Suppressor macrophage (primary cell): ENCODE measurements around the gene PSEN2.
"Not testable (repeated sequence)": the region's sequence is repeated elsewhere in the genome, so short reads cannot be mapped to it uniquely, and the experiment has no call there.

Source experiments
- DNase-seq, 4 experiments: peaks; one replicate each; pipeline ENCODE4 v3.0.0-alpha.2; 2020 to 2022

PSEN2 gene

DNA sequence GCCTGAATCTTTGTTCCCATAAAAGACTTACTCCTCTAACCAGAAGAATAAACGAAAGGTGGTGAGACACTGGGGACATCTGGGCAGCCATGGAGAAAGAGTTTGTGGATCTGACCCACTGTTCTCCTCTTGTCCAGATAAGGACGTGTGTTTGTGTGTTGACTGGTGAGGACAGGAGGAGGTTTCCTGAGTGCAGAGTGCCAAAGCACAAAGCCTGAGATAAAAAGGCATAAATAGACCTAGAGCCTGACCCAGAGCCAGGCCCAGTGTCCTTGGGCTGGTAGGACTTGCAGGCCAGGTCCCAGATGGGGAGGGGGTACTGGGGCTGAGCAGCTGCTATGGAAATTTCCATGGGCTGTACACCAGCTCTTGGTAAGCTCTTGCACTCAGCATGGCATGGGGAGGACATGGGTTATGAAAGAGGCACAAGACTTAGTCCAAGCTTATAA lies 50.1 kb downstream of the PSEN2 start:
- DNase-seq, result no peak

DNA sequence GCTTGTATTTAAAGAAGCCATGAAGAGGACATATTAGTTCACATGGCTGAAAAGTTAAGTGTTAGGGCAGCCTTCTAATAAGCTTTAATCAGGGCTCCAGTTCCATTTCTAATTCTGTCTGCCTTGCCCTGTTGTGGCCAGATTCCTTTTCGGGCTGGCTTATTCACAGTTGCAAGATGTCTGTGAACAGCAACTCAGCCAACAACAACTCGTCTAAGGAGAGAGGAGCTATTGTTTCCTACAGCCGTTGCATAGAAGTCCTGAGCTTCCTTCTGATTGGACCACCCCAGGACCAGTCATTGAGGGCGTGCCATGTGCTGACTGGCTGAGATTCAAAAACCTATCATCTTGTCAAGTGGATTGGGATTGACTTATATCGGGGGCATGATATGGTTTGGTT lies 51.1 kb downstream of the PSEN2 start:
- DNase-seq, result no peak

DNA sequence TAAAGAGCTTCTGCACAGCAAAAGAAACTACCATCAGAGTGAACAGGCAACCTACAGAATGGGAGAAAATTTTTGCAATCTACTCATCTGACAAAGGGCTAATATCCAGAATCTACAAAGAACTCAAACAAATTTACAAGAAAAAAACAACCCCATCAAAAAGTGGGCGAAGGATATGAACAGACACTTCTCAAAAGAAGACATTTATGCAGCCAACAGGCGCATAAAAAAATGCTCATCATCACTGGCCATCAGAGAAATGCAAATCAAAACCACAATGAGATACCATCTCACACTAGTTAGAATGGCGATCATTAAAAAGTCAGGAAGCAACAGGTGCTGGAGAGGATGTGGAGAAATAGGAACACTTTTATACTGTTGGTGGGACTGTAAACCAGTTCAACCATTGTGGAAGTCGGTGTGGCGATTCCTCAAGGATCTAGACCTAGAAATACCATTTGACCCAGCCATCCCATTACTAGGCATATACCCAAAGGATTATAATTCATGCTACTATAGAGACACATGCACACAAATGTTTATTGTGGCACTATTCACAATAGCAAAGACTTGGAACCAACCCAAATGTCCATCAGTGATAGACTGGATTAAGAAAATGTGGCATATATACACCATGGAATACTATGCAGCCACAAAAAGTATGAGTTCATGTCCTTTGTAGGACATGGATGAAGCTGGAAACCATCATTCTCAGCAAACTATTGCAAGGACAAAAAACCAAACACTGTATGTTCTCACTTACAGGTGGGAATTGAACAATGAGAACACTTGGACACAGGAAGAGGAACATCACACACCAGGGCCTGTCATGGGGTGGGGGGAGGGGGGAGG lies 59.1 kb downstream of the PSEN2 start:
- DNase-seq, result not testable (repeated sequence)

DNA sequence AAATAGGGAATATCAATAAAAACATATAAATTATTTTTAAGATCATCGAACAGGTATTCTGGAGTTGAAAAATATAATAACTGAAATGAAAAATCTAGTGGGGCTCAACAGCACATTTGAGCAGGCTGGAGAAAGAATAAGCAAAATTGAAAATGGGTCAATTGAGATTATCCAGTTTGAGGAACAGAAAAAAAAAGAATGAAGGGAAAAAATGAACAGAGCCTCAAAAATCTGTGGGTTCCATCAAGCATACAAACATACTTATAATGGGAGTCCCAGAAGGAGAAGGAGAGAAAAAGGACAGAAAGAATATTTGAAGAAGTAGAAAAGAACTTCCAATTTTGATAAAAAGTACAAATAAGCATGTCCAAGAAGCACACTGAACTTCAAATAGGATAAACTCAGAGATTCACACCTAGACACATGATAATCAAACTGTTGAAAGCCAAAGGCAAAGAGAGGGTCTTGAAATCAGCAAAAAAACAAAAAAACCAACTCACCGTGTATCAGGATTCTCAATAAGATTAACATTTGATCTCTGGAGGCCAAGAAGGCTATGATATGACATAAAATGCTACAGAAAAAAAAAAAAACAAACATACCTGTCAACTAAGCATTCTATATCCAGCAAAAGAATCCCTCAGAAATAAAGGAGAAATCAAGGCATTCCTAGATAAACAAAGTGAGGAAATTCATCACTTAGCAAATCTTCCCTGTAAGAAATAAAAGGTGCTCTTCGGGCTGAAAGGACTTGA lies 64.2 kb downstream of the PSEN2 start:
- no peak for DNase-seq

DNA sequence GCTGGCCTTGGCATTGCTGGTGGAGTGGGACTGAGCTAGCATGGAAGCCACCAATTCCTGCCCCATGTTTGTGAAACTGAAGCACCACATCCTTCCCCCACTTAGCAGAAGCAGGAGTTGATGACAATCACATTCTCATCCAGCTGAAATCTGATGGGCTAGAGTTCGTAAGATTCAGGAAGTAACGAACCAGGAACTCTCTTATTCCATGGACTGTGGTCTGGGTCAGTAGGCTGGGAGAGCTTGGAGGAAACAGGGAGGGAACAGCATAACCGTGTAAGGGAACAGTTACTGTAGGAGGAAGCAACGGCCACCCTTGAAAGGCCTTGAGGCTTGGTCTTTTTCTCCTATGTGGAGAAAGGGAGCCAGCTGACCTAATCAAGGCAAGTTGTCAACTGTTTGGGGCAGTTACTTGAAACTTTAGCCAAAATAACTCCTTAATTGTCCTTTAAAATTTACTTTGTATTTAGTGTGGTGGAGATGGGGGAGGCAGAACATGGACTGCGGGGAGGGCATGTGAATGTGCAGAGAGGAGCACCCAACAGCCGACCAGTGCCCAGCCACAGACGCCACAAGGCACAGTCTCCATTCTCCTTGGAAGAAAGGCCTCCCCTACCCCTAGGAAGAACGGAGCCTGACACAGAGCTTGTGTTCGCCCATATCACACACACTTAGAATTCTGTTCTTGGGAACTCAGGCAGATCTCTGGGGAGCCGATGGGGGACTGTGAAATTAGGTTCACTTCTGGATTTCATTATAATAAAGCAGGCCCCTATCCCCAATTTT lies 67.7 kb downstream of the PSEN2 start:
- DNase-seq, result peak; percentile 81 to 92 (median 88)

DNA sequence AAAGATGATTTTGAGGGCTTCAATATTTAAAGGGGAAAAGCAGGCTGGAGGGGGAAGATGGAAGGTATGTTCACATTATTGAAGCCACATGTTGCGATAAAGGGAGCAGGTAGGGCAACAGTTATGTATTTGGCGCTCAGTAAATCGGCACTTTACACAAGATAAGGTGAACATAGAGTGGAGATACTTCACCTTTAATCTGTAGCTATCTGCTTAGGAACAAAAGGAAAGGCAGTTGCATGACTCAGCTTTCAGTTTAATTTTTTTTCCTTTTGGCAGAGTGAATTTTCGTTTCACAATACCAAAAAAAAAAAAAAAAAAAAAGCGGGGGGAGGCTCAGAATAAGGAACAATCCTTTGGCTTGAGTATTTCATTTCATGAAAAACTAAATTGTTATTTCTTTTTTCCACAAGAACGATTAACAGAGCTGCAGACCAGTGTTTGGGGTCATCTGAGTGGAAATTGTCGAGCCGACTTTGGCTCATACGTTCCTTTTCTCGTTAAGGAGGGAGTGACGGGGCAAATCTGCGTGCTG lies 68.6 kb downstream of the PSEN2 start:
- peak in 3 of 4 experiments; percentile 37 to 78 (median 74) for DNase-seq

DNA sequence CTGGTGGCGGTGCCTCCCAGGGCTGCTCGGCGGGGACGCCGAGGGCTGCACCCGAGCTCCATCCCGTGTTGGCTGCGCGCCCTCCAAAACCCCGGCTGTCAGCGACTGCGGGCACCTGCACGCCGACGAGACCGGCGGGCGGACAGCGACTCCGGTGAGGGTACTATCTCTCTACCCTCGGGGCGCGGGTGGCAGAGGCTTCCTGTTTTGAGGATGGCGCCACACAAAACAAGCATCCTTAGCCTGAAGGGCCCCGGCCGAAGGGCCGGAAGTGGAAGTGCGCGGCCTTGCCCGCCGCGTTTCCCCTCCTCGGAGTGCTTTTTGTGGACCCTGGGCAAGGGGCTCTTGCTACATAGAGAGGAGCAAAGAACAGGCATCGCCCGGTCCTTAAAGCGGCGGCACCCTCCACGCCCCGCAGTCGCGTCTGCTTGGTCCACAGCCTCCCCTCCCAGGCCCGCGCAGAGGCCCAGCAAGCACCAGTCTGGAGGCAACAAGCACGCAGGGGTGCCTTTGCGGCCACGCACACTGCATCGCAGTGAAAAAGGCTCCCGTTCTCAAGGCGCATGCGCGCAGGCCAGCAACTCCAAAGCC lies 69.1 kb downstream of the PSEN2 start:
- DNase-seq, result peak; percentile 74 to 87 (median 83)

DNA sequence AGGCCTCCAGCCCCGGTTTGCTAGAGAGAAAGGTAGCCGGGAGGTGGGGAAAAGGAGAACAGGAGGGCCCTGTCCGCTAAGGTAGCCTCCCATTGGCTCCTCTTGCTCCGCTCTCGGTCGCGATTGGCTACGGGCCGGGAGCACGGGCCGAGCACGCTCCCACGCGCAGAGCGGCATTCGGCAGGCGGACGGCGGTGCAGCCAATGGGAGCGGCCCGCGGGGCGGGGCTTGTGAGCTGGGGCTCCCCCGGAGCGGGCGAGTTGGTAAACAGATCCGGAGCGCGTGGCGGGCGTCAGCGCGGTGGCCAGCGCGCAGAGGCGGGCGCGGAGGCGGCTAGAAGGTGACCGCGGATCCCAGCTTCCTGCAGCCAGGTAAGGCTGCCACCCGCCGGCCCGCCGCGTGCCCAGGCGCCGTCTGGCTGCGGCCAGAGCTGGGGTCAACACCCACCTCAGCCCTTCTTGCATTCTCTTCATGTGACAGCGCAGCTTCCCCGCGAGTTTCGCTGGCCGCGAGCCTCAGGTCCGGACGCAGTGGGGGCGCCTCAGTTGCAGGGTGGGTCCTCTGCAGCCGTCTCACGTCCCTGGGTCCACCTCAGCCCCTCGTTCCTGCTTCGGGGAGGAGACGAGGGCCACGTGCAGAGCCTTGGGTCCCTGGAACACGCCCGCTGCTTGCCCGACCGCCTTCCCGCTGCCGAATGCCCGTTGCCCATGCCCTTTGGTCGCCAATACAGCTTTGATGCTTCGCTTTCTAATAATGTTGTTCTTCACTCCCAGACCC lies 69.8 kb downstream of the PSEN2 start, which contains the start of gene COQ8A:
TSS of gene COQ8A (plus strand) at position 266 of the 777 bp plus-strand sequence. CDS start 21,092 bp downstream, outside the sequence.
- peak; percentile 99 to 100 (median 100) for DNase-seq

DNA sequence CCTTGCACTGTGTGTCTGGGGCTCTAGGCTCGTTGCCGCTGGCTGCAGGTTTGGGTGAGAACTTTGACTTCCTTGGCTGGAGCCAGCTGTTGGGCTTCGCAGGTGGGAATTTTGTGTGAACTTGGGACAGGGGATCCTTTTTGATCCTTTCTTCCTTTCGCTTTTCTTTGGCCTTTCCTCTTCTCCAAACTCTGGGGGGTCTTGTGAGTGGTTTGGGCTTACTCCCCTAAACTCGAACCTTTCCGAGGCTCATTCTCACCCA lies 70.3 kb downstream of the PSEN2 start:
- DNase-seq, result no peak

DNA sequence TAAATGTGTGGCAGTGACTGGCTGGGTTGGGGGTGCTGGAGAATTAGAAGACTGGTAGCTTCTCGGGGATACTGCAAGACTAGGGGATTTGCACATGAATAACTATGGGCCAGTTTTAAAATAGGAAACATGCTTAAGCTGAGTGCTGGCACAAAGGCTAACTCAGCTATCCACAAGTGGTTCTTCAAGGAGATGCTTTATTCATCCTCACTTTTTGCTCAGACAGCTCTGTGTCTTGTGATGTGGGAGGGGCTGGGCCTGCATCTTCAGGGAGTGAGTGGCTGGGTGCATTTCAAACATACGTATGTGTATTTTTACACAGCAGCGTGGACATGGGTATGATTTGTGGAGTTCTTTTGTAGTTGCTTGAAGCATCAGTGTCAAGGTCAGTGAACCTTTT lies 72.0 kb downstream of the PSEN2 start:
- peak in 1 of 4 experiments; percentile 21 for DNase-seq

DNA sequence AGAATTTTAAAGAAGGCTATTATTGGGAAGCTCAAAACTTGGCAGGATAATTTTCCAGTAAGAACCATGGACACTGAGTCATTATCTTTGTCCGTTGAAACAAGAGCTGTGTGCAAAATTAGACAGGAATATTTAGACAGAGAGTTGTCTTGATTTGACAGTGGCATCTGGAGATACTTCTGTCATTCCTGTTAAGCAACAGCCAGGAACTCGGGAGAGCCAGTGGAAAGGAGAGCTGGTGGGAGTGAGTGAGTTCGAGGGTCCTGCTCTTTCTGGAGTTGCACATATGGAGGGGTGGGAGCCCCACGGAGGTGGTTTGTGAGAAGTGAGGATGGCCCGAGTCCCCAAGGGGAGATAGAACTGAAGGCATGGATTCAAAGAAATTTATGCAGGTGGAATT lies 72.7 kb downstream of the PSEN2 start:
- peak in 1 of 4 experiments; percentile 22 for DNase-seq

DNA sequence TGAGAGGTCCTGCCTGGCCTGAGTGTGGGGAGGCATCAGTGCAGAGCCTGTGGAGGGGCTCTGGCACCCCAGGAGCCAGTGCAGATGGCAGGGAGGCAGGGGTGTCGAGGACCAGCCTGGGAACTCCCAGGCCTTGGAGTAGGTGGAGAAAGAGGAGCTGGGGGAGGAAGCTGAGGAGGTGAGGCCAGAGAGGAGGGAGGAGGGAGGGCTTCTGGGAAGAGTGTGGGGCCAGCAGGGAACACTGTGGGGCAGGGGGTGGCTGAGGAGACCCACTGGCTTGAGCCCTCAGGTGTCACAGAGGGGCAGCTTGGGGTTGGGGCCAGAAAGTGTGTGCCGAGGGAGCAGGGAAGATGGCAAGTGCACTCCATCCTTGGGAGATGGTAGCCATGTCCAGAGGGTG lies 73.5 kb downstream of the PSEN2 start:
- DNase-seq, result no peak

DNA sequence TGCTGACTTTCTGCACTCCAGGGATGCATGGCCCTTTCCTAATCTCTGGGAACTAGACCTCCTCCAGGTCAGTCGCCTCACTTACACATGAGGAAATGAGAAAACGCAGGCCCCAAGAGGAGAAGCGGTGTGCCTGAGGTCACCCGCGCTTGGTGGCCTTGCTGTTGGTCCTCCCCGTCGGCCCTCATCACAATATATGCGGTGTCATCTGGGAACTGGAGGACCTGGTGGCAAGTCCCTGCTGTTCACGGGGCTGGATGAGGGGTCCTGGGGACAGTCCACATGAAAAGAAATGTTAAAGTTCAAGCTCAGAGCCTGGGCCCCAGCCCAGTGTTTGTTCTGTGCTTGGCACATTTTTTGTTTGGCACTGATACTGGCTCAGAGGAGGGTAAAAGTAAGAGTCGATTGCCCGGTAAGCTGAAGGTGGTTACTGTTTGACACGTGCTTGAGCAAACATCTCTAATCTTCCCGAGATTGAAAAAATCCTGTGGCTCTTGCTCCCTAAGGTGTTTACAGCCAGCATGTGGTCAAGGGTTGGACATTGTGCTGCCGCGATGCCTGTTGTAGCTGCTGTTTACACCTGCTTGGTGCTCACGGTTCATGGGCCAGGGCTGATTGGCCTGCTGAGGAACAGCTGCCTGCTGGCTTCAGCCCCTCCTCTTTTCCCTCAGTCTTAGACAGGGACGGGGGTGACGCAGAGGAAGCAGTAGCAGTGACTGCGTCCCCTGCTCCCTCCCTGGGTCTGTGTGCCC lies 74.9 kb downstream of the PSEN2 start:
- no peak for DNase-seq
